NCI-H82 treated with DMSO at 0.1 percent for 48 hours (cell line): ENCODE measurements around the gene RNLS.

Experiments
- DNase-seq: peaks from one replicate; lab custom pipeline; 2025; ENCODE audit not compliant: unreplicated experiment; lab: John Stamatoyannopoulos, UW

Gene RNLS

GRCh38 chr10:88482220-88482619, 100.9 kb downstream of the RNLS start:
- no peak for DNase-seq

- no peak for DNase-seq
Measured at GRCh38 chr10:88478256-88478655, 104.9 kb downstream of the RNLS start.

GRCh38 chr10:88477343-88478085, 105.6 kb downstream of the RNLS start:
- DNase-seq, result no peak

- DNase-seq, result no peak
Measured at GRCh38 chr10:88474884-88475844, 108.0 kb downstream of the RNLS start.

- no peak for DNase-seq
Measured at GRCh38 chr10:88473989-88474883, 108.9 kb downstream of the RNLS start.

GRCh38 chr10:88472540-88472939, 110.6 kb downstream of the RNLS start:
- DNase-seq, result no peak

- no peak for DNase-seq
Measured at GRCh38 chr10:88471899-88472298, 111.2 kb downstream of the RNLS start.

- no peak for DNase-seq
Measured at GRCh38 chr10:88467835-88468485, 115.2 kb downstream of the RNLS start.

- DNase-seq, result no peak
Measured at GRCh38 chr10:88466786-88467185, 116.3 kb downstream of the RNLS start.

- DNase-seq, result no peak
Measured at GRCh38 chr10:88465765-88466164, 117.4 kb downstream of the RNLS start.

GRCh38 chr10:88463811-88464210, 119.3 kb downstream of the RNLS start:
- DNase-seq, result no peak

- DNase-seq, result no peak
Measured at GRCh38 chr10:88461426-88461825, 121.7 kb downstream of the RNLS start.

GRCh38 chr10:88459530-88459929, 123.6 kb downstream of the RNLS start:
- DNase-seq, result no peak

GRCh38 chr10:88458209-88458608, 124.9 kb downstream of the RNLS start:
- no peak for DNase-seq

- no peak for DNase-seq
Measured at GRCh38 chr10:88457660-88458059, 125.5 kb downstream of the RNLS start.

- DNase-seq, result no peak
Measured at GRCh38 chr10:88456730-88457129, 126.4 kb downstream of the RNLS start.

- DNase-seq, result no peak
Measured at GRCh38 chr10:88455831-88456230, 127.3 kb downstream of the RNLS start.

- no peak for DNase-seq
Measured at GRCh38 chr10:88450201-88450600, 132.9 kb downstream of the RNLS start.

- no peak for DNase-seq
Measured at GRCh38 chr10:88442716-88443115, 140.4 kb downstream of the RNLS start.

- DNase-seq, result no peak
Measured at GRCh38 chr10:88440541-88440940, 142.6 kb downstream of the RNLS start.

- no peak for DNase-seq
Measured at GRCh38 chr10:88439932-88440331, 143.2 kb downstream of the RNLS start.
